H9 (cell line): ENCODE data around the gene CYP2C18. TPM values are rescaled to one million over a fixed set of nuclear protein-coding genes. Genes with fewer than 3 reads are reported as not detected.

ENCODE experiments used
- DNase-seq: peaks from one replicate; pipeline ENCODE4 v3.0.0-alpha.2; 2017
- H2AFZ ChIP-seq: one replicate; pipeline ENCODE4 v1.6.1; 2013; ENCODE audit warnings: mild to moderate bottlenecking, low read length, control low read depth, moderate library complexity
- H2AK5ac ChIP-seq: 2 replicates; pipeline ENCODE4 v1.6.1; 2013; ENCODE audit warnings: low read length, control low read depth, mixed read lengths; ENCODE audit not compliant: insufficient read length
- H2BK120ac ChIP-seq: one replicate; pipeline ENCODE4 v1.6.1; 2013; ENCODE audit warnings: low read depth, mild to moderate bottlenecking, low read length, control low read depth, inconsistent platforms; ENCODE audit not compliant: poor library complexity, severe bottlenecking
- H2BK12ac ChIP-seq: 2 replicates; pipeline ENCODE4 v1.6.1; 2013; ENCODE audit warnings: low read length, control low read depth, mixed read lengths, low read depth; ENCODE audit not compliant: insufficient read length
- H2BK15ac ChIP-seq: 2 replicates; pipeline ENCODE4 v1.6.1; 2013; ENCODE audit warnings: low read depth, low read length, control low read depth
- H2BK20ac ChIP-seq: one replicate; pipeline ENCODE4 v1.6.1; 2013; ENCODE audit warnings: low read depth, mild to moderate bottlenecking, low read length, control low read depth, inconsistent platforms; ENCODE audit not compliant: poor library complexity, severe bottlenecking
- H2BK5ac ChIP-seq: 2 replicates; pipeline ENCODE4 v1.6.1; 2013; ENCODE audit warnings: low read length, control low read depth, mixed read lengths; ENCODE audit not compliant: insufficient read length
- H3K14ac ChIP-seq: 2 replicates; pipeline ENCODE4 v1.6.1; 2013; ENCODE audit warnings: low read length, control low read depth; ENCODE audit not compliant: insufficient read depth
- H3K18ac ChIP-seq: 2 replicates; pipeline ENCODE4 v1.6.1; 2013; ENCODE audit warnings: low read depth, mild to moderate bottlenecking, mixed read lengths, low read length, control low read depth; ENCODE audit not compliant: insufficient read length
- H3K23ac ChIP-seq: 2 replicates; pipeline ENCODE4 v1.6.1; 2013; ENCODE audit warnings: low read length, control low read depth, mixed read lengths, low read depth; ENCODE audit not compliant: insufficient read length
- H3K23me2 ChIP-seq: 2 replicates; pipeline ENCODE4 v1.6.1; 2013; ENCODE audit warnings: low read depth, mild to moderate bottlenecking, mixed read lengths, low read length, control low read depth; ENCODE audit not compliant: insufficient read length, poor library complexity, severe bottlenecking
- H3K27ac ChIP-seq: 2 replicates; pipeline ENCODE4 v1.5.1; 2013; ENCODE audit warnings: low read length, control low read depth, mixed read lengths, low read depth; ENCODE audit not compliant: insufficient read length
- H3K27me3 ChIP-seq: 2 replicates; pipeline ENCODE4 v1.6.1; 2013; ENCODE audit warnings: low read length, control low read depth, inconsistent platforms; ENCODE audit not compliant: insufficient read depth
- H3K4ac ChIP-seq: 2 replicates; pipeline ENCODE4 v1.6.1; 2013; ENCODE audit warnings: low read depth, mild to moderate bottlenecking, control low read depth, inconsistent platforms, low read length, moderate library complexity
- H3K4me1 ChIP-seq: 2 replicates; pipeline ENCODE4 v1.6.1; 2013; ENCODE audit warnings: low read length, control low read depth, inconsistent platforms; ENCODE audit not compliant: insufficient read depth
- H3K4me2 ChIP-seq: 2 replicates; pipeline ENCODE4 v1.6.1; 2013; ENCODE audit warnings: low read length, control low read depth, mixed read lengths; ENCODE audit not compliant: insufficient read length, insufficient read depth
- H3K56ac ChIP-seq: 2 replicates; pipeline ENCODE4 v1.6.1; 2013; ENCODE audit warnings: low read depth, mild to moderate bottlenecking, mixed read lengths, low read length, control low read depth; ENCODE audit not compliant: insufficient read length
- H3K79me1 ChIP-seq: 2 replicates; pipeline ENCODE4 v1.6.1; 2013; ENCODE audit warnings: low read depth, mild to moderate bottlenecking, moderate library complexity, low read length, control low read depth, inconsistent platforms; ENCODE audit not compliant: insufficient read depth, poor library complexity, severe bottlenecking
- H3K79me2 ChIP-seq: 2 replicates; pipeline ENCODE4 v1.6.1; 2013; ENCODE audit warnings: low read length, control low read depth, inconsistent platforms; ENCODE audit not compliant: insufficient read depth
- H3K9ac ChIP-seq: 2 replicates; pipeline ENCODE4 v1.6.1; 2013; ENCODE audit warnings: low read length, control low read depth, mixed read lengths; ENCODE audit not compliant: insufficient read length; ENCODE audit errors: extremely low read depth
- H3K9me3 ChIP-seq: one replicate; pipeline ENCODE4 v1.6.1; 2013; ENCODE audit warnings: low read depth, low read length, inconsistent platforms; ENCODE audit not compliant: control insufficient read depth
- H3T11ph ChIP-seq: one replicate; pipeline ENCODE4 v1.6.1; 2013; ENCODE audit warnings: mild to moderate bottlenecking, low read length, control low read depth, inconsistent platforms
- H4K20me1 ChIP-seq: one replicate; pipeline ENCODE4 v1.6.1; 2013; ENCODE audit not compliant: control insufficient read depth, insufficient read length, insufficient read depth
- H4K5ac ChIP-seq: 2 replicates; pipeline ENCODE4 v1.6.1; 2013; ENCODE audit warnings: low read depth, mild to moderate bottlenecking, mixed read lengths, low read length, control low read depth; ENCODE audit not compliant: insufficient read length
- H4K8ac ChIP-seq: replicated peaks from 2 replicates; pipeline ENCODE4 v1.6.1; 2013; ENCODE audit warnings: low read length, control low read depth, mixed read lengths, low read depth; ENCODE audit not compliant: insufficient read length
- H4K91ac ChIP-seq: 2 replicates; pipeline ENCODE4 v1.6.1; 2013; ENCODE audit warnings: low read depth, mild to moderate bottlenecking, moderate library complexity, mixed read lengths, low read length, control low read depth; ENCODE audit not compliant: insufficient read length
- H3K27ac Mint-ChIP-seq, 3 experiments: 2 replicates in 2 of 3; 3 replicates in 1 of 3; pipeline ENCODE4 v1.8.0; 2020 to 2021; ENCODE audit warnings: mixed read lengths in 3 of 3, mild to moderate bottlenecking in 1 of 3, moderate library complexity in 1 of 3
- H3K27me3 Mint-ChIP-seq: 2 replicates; pipeline ENCODE4 v1.8.0; 2021; ENCODE audit warnings: low read depth, mild to moderate bottlenecking, moderate library complexity, mixed read lengths
- H3K36me3 Mint-ChIP-seq, 3 experiments: 2 replicates in 2 of 3; 3 replicates in 1 of 3; pipeline ENCODE4 v1.8.0; 2020 to 2021; ENCODE audit warnings: low read depth in 3 of 3, mixed read lengths in 3 of 3; ENCODE audit not compliant: insufficient read depth in 1 of 3
- H3K4me1 Mint-ChIP-seq, 2 experiments: 2 replicates each; pipeline ENCODE4 v1.8.0; 2020; ENCODE audit warnings: mixed read lengths in 2 of 2
- H3K4me3 Mint-ChIP-seq, 2 experiments: 2 replicates in 1 of 2; 3 replicates in 1 of 2; pipeline ENCODE4 v1.8.0; 2020 to 2021; ENCODE audit warnings: mild to moderate bottlenecking in 2 of 2, mixed read lengths in 2 of 2, moderate library complexity in 1 of 2
- H3K9me3 Mint-ChIP-seq, 2 experiments: 2 replicates in 1 of 2; 3 replicates in 1 of 2; pipeline ENCODE4 v1.8.0; 2020; ENCODE audit warnings: mild to moderate bottlenecking in 2 of 2, mixed read lengths in 2 of 2, moderate library complexity in 1 of 2
- CTCF ChIP-seq: fragments of 200-600 bp; sonication (generic); conservative IDR thresholded peaks from 3 replicates; pipeline ENCODE4 v1.8.0; 2021; ENCODE audit warnings: antibody characterized with exemption, mild to moderate bottlenecking
- WGBS: extraction: QIAGEN DNeasy Blood & Tissue Kit; methylation state at CpG from one replicate; pipeline ENCODE4 v1.1.7; 2013; ENCODE audit warnings: missing lambda C conversion rate, low lambda C conversion rate, mixed read lengths; ENCODE audit not compliant: insufficient read length; ENCODE audit errors: extremely low coverage; 5-methylcytosine and 5-hydroxymethylcytosine counted together
- total RNA-seq: library from RNA; stranded (reverse); gene quantifications from 2 replicates; pipeline ENCODE4 v1.2.1, GENCODE V29; 2021

The CYP2C18 gene
- total RNA-seq, 1 experiment from 2014 or later = 0.09 TPM

GRCh38 chr10:94644352-94644751 is 39.2 kb upstream of the CYP2C18 start:
- Histone ChIP-seq H2BK5ac (no peak overlapping the region), H3K18ac (no peak overlapping the region), H3K27me3 (no peaks in the 10 kb centered on the region), H3T11ph (no peak overlapping the region), H4K5ac (no peak overlapping the region), H2BK20ac (no peak overlapping the region), H3K79me2 (no peaks in the 10 kb centered on the region), H2BK12ac (no peak overlapping the region), H2AFZ (no peak overlapping the region), H3K14ac (no peak overlapping the region), H3K23me2 (no peaks in the 10 kb centered on the region), H3K79me1 (no peaks in the 10 kb centered on the region), H4K20me1 (no peaks in the 10 kb centered on the region), H2AK5ac (no peak overlapping the region), H3K56ac (no peak overlapping the region), H3K4ac (no peak overlapping the region), H2BK120ac (no peak overlapping the region), H3K9me3 (no peaks in the 10 kb centered on the region), H3K23ac (no peak overlapping the region), H3K27ac (no peak overlapping the region), H4K91ac (no peak overlapping the region), H2BK15ac (no peak overlapping the region), H3K4me1 (no peaks in the 10 kb centered on the region), H4K8ac (no peak overlapping the region), H3K4me2 (no peak overlapping the region), H3K9ac (no peak overlapping the region)
- H3K4me3 Mint-ChIP-seq = no peak overlapping the region
- WGBS = no CpG with 5 or more reads among the region's 1 CpG
- H3K27me3 Mint-ChIP-seq = no peaks in the 10 kb centered on the region; the same call in 1 of the 2 replicates
- peaks cover 2 to 6% (median 2%) of the 10 kb centered on the region in 3 experiments; a peak in 5 of 7 replicates for H3K36me3 Mint-ChIP-seq
- H3K9me3 Mint-ChIP-seq = peaks cover 2 to 3% of the 10 kb centered on the region in 2 experiments; a peak in 4 of 5 replicates
- TF ChIP-seq CTCF = no peak
- no peak for DNase-seq
- no peak overlapping the region for H3K27ac Mint-ChIP-seq
- H3K4me1 Mint-ChIP-seq = no peaks in the 10 kb centered on the region
